ENCODE results near the gene ZNF70. TPM values are rescaled to one million over a fixed set of nuclear protein-coding genes. Genes with fewer than 3 reads are reported as not detected.

ZNF70 gene
- total RNA-seq, 5 donors from 2014 or later (not counting 1 experiment from before 2014, with no cell fraction given) = 3.2 to 6.4 (median 5.8) TPM

GRCh38 chr22:23780146-23780748, 29.3 kb upstream of the ZNF70 start:
- no peaks in the 10 kb centered on the region for H3K36me3 Mint-ChIP-seq
- ChIA-PET CTCF (no interaction called here), POLR2A (no interaction called here)
- ATAC-seq (replicated peaks in 1 of 4) (no peak), DNase-seq (no peak)
- Histone ChIP-seq H3K27ac (ENCODE audit: low read length) (no peak overlapping the region), H3K27me3 (replicated peaks in 1 of 2; ENCODE audit: control insufficient read depth in 2 of 2, extremely low read depth in 1 of 2, insufficient read depth in 2 of 2, low read length in 1 of 2) (no peaks in the 10 kb centered on the region), H3K9me3 (no peaks in the 10 kb centered on the region), H3K36me3 (ENCODE audit: control insufficient read depth in 2 of 2, extremely low read depth in 1 of 2, insufficient read depth in 1 of 2, low read length in 1 of 2) (peaks cover 0 to 3% of the 10 kb centered on the region in 2 donors), H3K4me1 (ENCODE audit: control insufficient read depth in 1 of 2, extremely low read depth in 1 of 2, insufficient read depth in 2 of 2, low read length in 2 of 2) (peaks cover 2 to 14% of the 10 kb centered on the region in 2 experiments), H3K4me3 (ENCODE audit: control insufficient read depth in 1 of 2, extremely low read depth in 1 of 2, low read length in 1 of 2) (no peak overlapping the region)
- no peak overlapping the region for H3K27ac Mint-ChIP-seq
- H3K9me3 Mint-ChIP-seq = no peaks in the 10 kb centered on the region
- H3K27me3 Mint-ChIP-seq = no peaks in the 10 kb centered on the region
- peaks cover 5 to 7% (median 5%) of the 10 kb centered on the region in 3 donors for H3K4me1 Mint-ChIP-seq
- H3K4me3 Mint-ChIP-seq = no peak overlapping the region
- 90% methylated on average over 18 of the region's 20 CpGs for WGBS (ENCODE audit: insufficient coverage)

DNA sequence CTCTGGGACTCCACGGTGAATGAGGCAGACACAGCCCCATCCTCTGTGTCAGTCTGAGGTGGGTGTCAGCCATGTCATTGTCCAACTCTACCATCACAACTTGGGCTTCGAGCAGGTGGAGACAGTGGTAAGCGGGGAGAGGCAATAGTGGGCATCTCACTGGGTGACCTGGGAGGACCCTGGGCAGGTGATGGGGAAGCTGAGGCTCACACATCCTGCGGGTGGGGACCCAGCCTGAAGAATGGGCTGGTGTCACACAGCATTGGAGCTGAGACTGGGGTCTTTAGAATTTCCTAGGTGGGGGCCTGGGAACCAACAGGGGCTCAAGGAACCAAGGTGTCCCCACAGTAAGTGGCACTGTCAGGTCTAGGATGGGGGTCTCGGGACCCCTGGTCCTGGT, 28.8 kb upstream of the ZNF70 start:
- POLR2A ChIA-PET = no interaction called here
- H3K27ac Mint-ChIP-seq = no peak overlapping the region

GRCh38 chr22:23779083-23779482, 28.2 kb upstream of the ZNF70 start:
- no peak for ATAC-seq (replicated peaks in 1 of 4)
- Mint-ChIP-seq H3K27ac (no peak overlapping the region), H3K4me3 (no peak overlapping the region), H3K36me3 (no peaks in the 10 kb centered on the region), H3K9me3 (no peaks in the 10 kb centered on the region), H3K4me1 (peaks cover under 1 to 6% (median 4%) of the 10 kb centered on the region in 3 donors), H3K27me3 (no peaks in the 10 kb centered on the region)
- Histone ChIP-seq H3K36me3 (ENCODE audit: control insufficient read depth in 2 of 2, extremely low read depth in 1 of 2, insufficient read depth in 1 of 2, low read length in 1 of 2) (peaks cover 0 to 3% of the 10 kb centered on the region in 2 donors), H3K4me1 (ENCODE audit: control insufficient read depth in 1 of 2, extremely low read depth in 1 of 2, insufficient read depth in 2 of 2, low read length in 2 of 2) (peaks cover 0 to 8% of the 10 kb centered on the region in 2 experiments), H3K9me3 (no peaks in the 10 kb centered on the region), H3K27me3 (replicated peaks in 1 of 2; ENCODE audit: control insufficient read depth in 2 of 2, extremely low read depth in 1 of 2, insufficient read depth in 2 of 2, low read length in 1 of 2) (no peaks in the 10 kb centered on the region), H3K4me3 (ENCODE audit: control insufficient read depth in 1 of 2, extremely low read depth in 1 of 2, low read length in 1 of 2) (no peak overlapping the region), H3K27ac (ENCODE audit: low read length) (no peak overlapping the region)
- ChIA-PET POLR2A (no interaction called here), CTCF (no interaction called here)
- DNase-seq = no peak
- 80% methylated on average over 16 of the region's 16 CpGs for WGBS (ENCODE audit: insufficient coverage)

More for the DNA sequence above, 28.8 kb upstream of the ZNF70 start:
- ATAC-seq (replicated peaks in 1 of 4) (no peak), DNase-seq (no peak)
- H3K27me3 Mint-ChIP-seq = no peaks in the 10 kb centered on the region
- H3K4me3 Mint-ChIP-seq = no peak overlapping the region
- no peaks in the 10 kb centered on the region for H3K36me3 Mint-ChIP-seq
- H3K9me3 Mint-ChIP-seq = no peaks in the 10 kb centered on the region
- no peaks in the 10 kb centered on the region for H3K9me3 ChIP-seq
- no peak overlapping the region for H3K4me3 ChIP-seq (ENCODE audit: control insufficient read depth in 1 of 2, extremely low read depth in 1 of 2, low read length in 1 of 2)
- no peak overlapping the region for H3K27ac ChIP-seq (ENCODE audit: low read length)
- 100% methylated on average over 1 of the region's 5 CpGs for WGBS (ENCODE audit: insufficient coverage)
- CTCF ChIA-PET = no interaction called here
- H3K4me1 Mint-ChIP-seq = peaks cover 5 to 8% (median 6%) of the 10 kb centered on the region in 3 donors
- H3K27me3 ChIP-seq (replicated peaks in 1 of 2; ENCODE audit: control insufficient read depth in 2 of 2, extremely low read depth in 1 of 2, insufficient read depth in 2 of 2, low read length in 1 of 2) = no peaks in the 10 kb centered on the region
- H3K36me3 ChIP-seq (ENCODE audit: control insufficient read depth in 2 of 2, extremely low read depth in 1 of 2, insufficient read depth in 1 of 2, low read length in 1 of 2) = peaks cover 0 to 3% of the 10 kb centered on the region in 2 donors
- peaks cover 2 to 14% of the 10 kb centered on the region in 2 experiments for H3K4me1 ChIP-seq (ENCODE audit: control insufficient read depth in 1 of 2, extremely low read depth in 1 of 2, insufficient read depth in 2 of 2, low read length in 2 of 2)

DNA sequence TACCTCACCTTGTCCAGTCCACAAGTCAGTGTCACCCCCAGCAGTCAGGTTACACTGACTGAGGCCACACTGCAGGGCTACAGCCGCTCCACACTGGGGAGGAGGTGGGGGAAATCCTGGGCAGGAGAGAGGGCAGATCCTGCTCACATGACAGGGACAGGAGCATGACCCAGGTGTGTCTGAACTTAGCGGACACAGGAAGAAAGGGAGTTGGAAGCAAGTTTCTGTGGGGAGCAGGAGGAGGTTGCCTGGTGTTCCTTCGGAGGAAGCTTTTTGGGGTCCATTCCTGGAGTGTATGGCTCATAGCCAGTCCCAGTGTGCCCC, 27.6 kb upstream of the ZNF70 start:
- CTCF ChIA-PET = no interaction called here
- no peaks in the 10 kb centered on the region for H3K27me3 ChIP-seq (replicated peaks in 1 of 2; ENCODE audit: control insufficient read depth in 2 of 2, extremely low read depth in 1 of 2, insufficient read depth in 2 of 2, low read length in 1 of 2)
- H3K4me1 ChIP-seq (ENCODE audit: control insufficient read depth in 1 of 2, extremely low read depth in 1 of 2, insufficient read depth in 2 of 2, low read length in 2 of 2) = peaks cover 0 to 3% of the 10 kb centered on the region in 2 experiments
- Mint-ChIP-seq H3K4me1 (peaks cover under 1 to 7% (median 4%) of the 10 kb centered on the region in 3 donors), H3K4me3 (no peak overlapping the region), H3K27ac (no peak overlapping the region), H3K36me3 (no peaks in the 10 kb centered on the region), H3K9me3 (no peaks in the 10 kb centered on the region), H3K27me3 (no peaks in the 10 kb centered on the region)
- no peak overlapping the region for H3K27ac ChIP-seq (ENCODE audit: low read length)
- POLR2A ChIA-PET = no interaction called here
- ATAC-seq (replicated peaks in 1 of 4) = no peak
- H3K36me3 ChIP-seq (ENCODE audit: control insufficient read depth in 2 of 2, extremely low read depth in 1 of 2, insufficient read depth in 1 of 2, low read length in 1 of 2) = peaks cover 0 to 3% of the 10 kb centered on the region in 2 donors
- WGBS (ENCODE audit: insufficient coverage) = 100% methylated on average over 1 of the region's 3 CpGs
- H3K4me3 ChIP-seq (ENCODE audit: control insufficient read depth in 1 of 2, extremely low read depth in 1 of 2, low read length in 1 of 2) = no peak overlapping the region
- no peak for DNase-seq
- H3K9me3 ChIP-seq = no peaks in the 10 kb centered on the region

DNA sequence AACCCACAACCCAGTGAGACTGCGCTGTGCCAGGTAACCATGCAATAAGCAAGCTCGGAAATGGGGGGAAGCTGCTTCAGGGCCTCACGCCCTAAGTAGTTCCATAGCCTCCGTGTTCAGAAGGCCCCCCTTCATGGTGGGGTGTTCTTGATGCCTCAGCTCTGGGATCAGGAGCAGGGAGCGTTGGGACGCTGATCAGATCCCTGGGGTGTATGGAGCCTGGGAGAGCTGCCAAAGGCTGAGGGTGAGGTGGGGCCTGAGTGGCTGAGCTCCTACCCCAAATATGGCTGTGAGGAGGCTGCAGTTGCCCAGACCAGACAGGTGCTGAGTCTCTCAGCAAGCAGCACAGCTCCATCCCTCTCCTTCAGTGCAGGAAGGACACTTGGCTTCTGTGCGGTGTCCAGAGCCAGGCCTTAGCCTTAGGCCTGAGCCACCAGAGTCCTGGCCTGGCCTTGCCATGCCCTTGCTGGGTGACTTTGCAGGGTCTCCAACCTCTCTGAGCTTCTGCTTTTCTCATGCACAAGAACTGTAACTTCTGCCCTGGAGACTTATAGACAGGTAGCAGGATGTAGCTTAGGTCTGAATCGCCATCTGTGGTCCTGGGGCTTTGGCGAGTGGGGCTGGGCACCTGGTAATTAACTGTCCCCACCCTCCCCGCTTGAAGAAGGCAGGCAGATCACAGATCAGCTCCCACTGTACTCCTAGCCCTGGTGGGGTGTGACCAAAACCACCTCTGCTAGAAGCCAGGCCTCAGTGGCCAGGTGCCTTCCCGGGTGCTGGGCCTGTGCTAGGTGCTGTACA, 27.1 kb upstream of the ZNF70 start:
- Mint-ChIP-seq H3K9me3 (no peaks in the 10 kb centered on the region), H3K36me3 (no peaks in the 10 kb centered on the region), H3K27ac (no peak overlapping the region), H3K4me1 (peaks cover 6 to 12% (median 9%) of the 10 kb centered on the region in 3 donors), H3K4me3 (no peak overlapping the region), H3K27me3 (no peaks in the 10 kb centered on the region)
- WGBS (ENCODE audit: insufficient coverage) = 100% methylated on average over 8 of the region's 11 CpGs
- ChIA-PET CTCF (interaction anchor here in 1 of 2 donors (0.7 kb wide), 1 partner anchor 128 kb away, joined by 6 read pairs; no protein-coding TSS in a partner anchor), POLR2A (no interaction called here)
- Histone ChIP-seq H3K27ac (ENCODE audit: low read length) (no peak overlapping the region), H3K9me3 (no peaks in the 10 kb centered on the region), H3K36me3 (ENCODE audit: control insufficient read depth in 2 of 2, extremely low read depth in 1 of 2, insufficient read depth in 1 of 2, low read length in 1 of 2) (peaks cover 0 to 3% of the 10 kb centered on the region in 2 donors), H3K27me3 (replicated peaks in 1 of 2; ENCODE audit: control insufficient read depth in 2 of 2, extremely low read depth in 1 of 2, insufficient read depth in 2 of 2, low read length in 1 of 2) (peaks cover 0 to 4% of the 10 kb centered on the region in 2 experiments), H3K4me1 (ENCODE audit: control insufficient read depth in 1 of 2, extremely low read depth in 1 of 2, insufficient read depth in 2 of 2, low read length in 2 of 2) (peaks cover 0 to 5% of the 10 kb centered on the region in 2 experiments), H3K4me3 (ENCODE audit: control insufficient read depth in 1 of 2, extremely low read depth in 1 of 2, low read length in 1 of 2) (no peak overlapping the region)
- ATAC-seq (replicated peaks in 1 of 4) = no peak
- DNase-seq = no peak

GRCh38 chr22:23775779-23776375, 25.0 kb upstream of the ZNF70 start:
- DNase-seq = no peak
- peaks cover 16 to 26% (median 22%) of the 10 kb centered on the region in 3 donors for H3K4me1 Mint-ChIP-seq
- WGBS (ENCODE audit: insufficient coverage) = 83% methylated on average over 3 of the region's 3 CpGs
- no peaks in the 10 kb centered on the region for H3K36me3 Mint-ChIP-seq
- CTCF ChIA-PET = no interaction called here
- no peak overlapping the region for H3K4me3 Mint-ChIP-seq
- H3K9me3 ChIP-seq = no peaks in the 10 kb centered on the region
- no peaks in the 10 kb centered on the region for H3K27me3 Mint-ChIP-seq
- no peak overlapping the region for H3K27ac Mint-ChIP-seq
- H3K36me3 ChIP-seq (ENCODE audit: control insufficient read depth in 2 of 2, extremely low read depth in 1 of 2, insufficient read depth in 1 of 2, low read length in 1 of 2) = peaks cover 0 to 3% of the 10 kb centered on the region in 2 donors
- H3K27ac ChIP-seq (ENCODE audit: low read length) = no peak overlapping the region
- no peaks in the 10 kb centered on the region for H3K9me3 Mint-ChIP-seq
- H3K27me3 ChIP-seq (replicated peaks in 1 of 2; ENCODE audit: control insufficient read depth in 2 of 2, extremely low read depth in 1 of 2, insufficient read depth in 2 of 2, low read length in 1 of 2) = peaks cover 0 to 9% of the 10 kb centered on the region in 2 experiments
- POLR2A ChIA-PET = no interaction called here
- H3K4me1 ChIP-seq (ENCODE audit: control insufficient read depth in 1 of 2, extremely low read depth in 1 of 2, insufficient read depth in 2 of 2, low read length in 2 of 2) = peaks cover 8 to 23% of the 10 kb centered on the region in 2 experiments
- H3K4me3 ChIP-seq (ENCODE audit: control insufficient read depth in 1 of 2, extremely low read depth in 1 of 2, low read length in 1 of 2) = no peak overlapping the region
- no peak for ATAC-seq (replicated peaks in 1 of 4)
